HCT116 (cell line): Measurements from ENCODE around the gene IVD. TPM values are rescaled to one million over a fixed set of nuclear protein-coding genes. Genes with fewer than 3 reads are reported as not detected.
A peak's percentile ranks its signal among the peaks of the same experiment; 100 is the strongest.

Source experiments
- ATAC-seq: fragments of 200-7000 bp; cut with Tn5 transposase; 2 replicates; pipeline ENCODE4 v1.9.1; 2020; ENCODE audit warnings: mild to moderate bottlenecking, moderate library complexity
- Bru-seq: library from RNA; stranded (reverse); fragments of 400-500 nt; gene quantifications from one replicate; lab custom pipeline; 2021; lab: Mats Ljungman, UMichigan
- BruChase-seq, 2 experiments: library from RNA; stranded (reverse); fragments of 400-500 nt; gene quantifications; one replicate each; lab custom pipeline; 2021; lab: Mats Ljungman, UMichigan
- BruUV-seq: library from RNA; stranded (reverse); fragments of 400-500 nt; replicated peaks from 2 replicates; lab custom pipeline; 2021; lab: Mats Ljungman, UMichigan
- CTCF ChIA-PET: fragments of 300-600 bp; sonication (Branson Sonifier 250); formaldehyde crosslinking; loops from one replicate; lab custom pipeline; 2021; ENCODE audit warnings: antibody characterized with exemption; lab: Charles Lee
- POLR2A ChIA-PET: fragments of 300-600, 350-600 bp; sonication (Branson Sonifier 250); formaldehyde crosslinking; loops from one replicate; lab custom pipeline; 2021; ENCODE audit warnings: antibody characterized with exemption; lab: Charles Lee
- RAD21 ChIA-PET, 2 experiments: fragments of 300-600 bp; sonication (Branson Sonifier 250); formaldehyde crosslinking; loops; one replicate each; lab custom pipeline; 2023; ENCODE audit warnings: low total read pairs in 2 of 2; ENCODE audit not compliant: uncharacterized antibody in 2 of 2, unreplicated experiment in 2 of 2, low non-redundant PET in 1 of 2; lab: Charles Lee
- DNase-seq: peaks from one replicate; pipeline ENCODE4 v3.0.0-alpha.2; 2010; ENCODE audit warnings: low read depth, low spot score
- H2AFZ ChIP-seq: fragments of 200-600 bp; shearing (Covaris generic), sonication (generic); 2 replicates; pipeline ENCODE4 v1.6.1; 2017; ENCODE audit warnings: low read depth, mixed run types, mixed read lengths, antibody characterized with exemption, low read length; ENCODE audit not compliant: poor library complexity, severe bottlenecking
- H3K27ac ChIP-seq: 2 replicates; pipeline ENCODE4 v1.5.1; 2012; ENCODE audit warnings: low read depth, low read length
- H3K27me3 ChIP-seq: fragments of 200-600 bp; sonication (generic); 2 replicates; pipeline ENCODE4 v1.6.1; 2016; ENCODE audit warnings: mixed run types, low read length, mixed read lengths; ENCODE audit not compliant: insufficient read depth
- H3K36me3 ChIP-seq, 2 experiments: fragments of 200-500 bp in 1 of 2; fragments of 200-600 bp in 1 of 2; sonication (Bioruptor generic) in 1 of 2; sonication (generic) in 1 of 2; 2 replicates each; pipeline versions ENCODE4 v1.5.1 to v1.6.1; 2014 to 2016; ENCODE audit warnings: low read length in 2 of 2, inconsistent platforms in 1 of 2, mixed read lengths in 1 of 2, mixed run types in 1 of 2; ENCODE audit not compliant: insufficient read depth in 2 of 2, control insufficient read depth in 1 of 2
- H3K4me1 ChIP-seq, 2 experiments: fragments of 200-600 bp in 1 of 2; sonication (generic) in 1 of 2; 2 replicates each; pipeline versions ENCODE4 v1.5.1 to v1.6.1; 2012 to 2017; ENCODE audit warnings: low read length in 2 of 2, inconsistent platforms in 1 of 2, mild to moderate bottlenecking in 1 of 2, mixed read lengths in 1 of 2, mixed run types in 1 of 2, moderate library complexity in 1 of 2; ENCODE audit not compliant: insufficient read depth in 2 of 2, control insufficient read depth in 1 of 2
- H3K4me2 ChIP-seq: fragments of 200-600 bp; sonication (generic); 2 replicates; pipeline ENCODE4 v1.6.1; 2017; ENCODE audit warnings: mixed run types, low read length, mixed read lengths
- H3K4me3 ChIP-seq, 2 experiments: fragments of 200-600 bp in 1 of 2; sonication (generic) in 1 of 2; replicated peaks in 1 of 2; 2 replicates each; pipeline ENCODE4 v1.5.1; 2011 to 2016; ENCODE audit warnings: low read length in 2 of 2, control low read depth in 1 of 2, low read depth in 1 of 2, mild to moderate bottlenecking in 1 of 2, mixed read lengths in 1 of 2, mixed run types in 1 of 2
- H3K79me2 ChIP-seq: fragments of 200-600 bp; sonication (generic); 2 replicates; pipeline ENCODE4 v1.6.1; 2017; ENCODE audit warnings: mild to moderate bottlenecking, mixed run types, low read length, moderate library complexity, mixed read lengths; ENCODE audit not compliant: insufficient read depth
- H3K9ac ChIP-seq: fragments of 200-600 bp; sonication (generic); 2 replicates; pipeline ENCODE4 v1.6.1; 2016; ENCODE audit warnings: low read length, mixed read lengths
- H3K9me2 ChIP-seq: fragments of 200-600 bp; sonication (generic), shearing (Covaris generic); 2 replicates; pipeline ENCODE4 v1.6.1; 2017; ENCODE audit warnings: mixed run types, mild to moderate bottlenecking, moderate library complexity; ENCODE audit not compliant: insufficient read depth
- H3K9me3 ChIP-seq, 2 experiments: fragments of 200-500 bp in 1 of 2; fragments of 200-600 bp in 1 of 2; sonication (Bioruptor generic) in 1 of 2; sonication (generic) in 1 of 2; 2 replicates each; pipeline ENCODE4 v1.6.1; 2014 to 2017; ENCODE audit warnings: low read length in 2 of 2, mixed read lengths in 2 of 2, inconsistent platforms in 1 of 2, low read depth in 1 of 2, mild to moderate bottlenecking in 1 of 2, mixed run types in 1 of 2, moderate library complexity in 1 of 2; ENCODE audit not compliant: control insufficient read depth in 1 of 2, insufficient read depth in 1 of 2
- H4K20me1 ChIP-seq: fragments of 200-600 bp; sonication (generic), shearing (Covaris generic); 2 replicates; pipeline ENCODE4 v1.6.1; 2017; ENCODE audit warnings: mixed run types, mild to moderate bottlenecking, moderate library complexity; ENCODE audit not compliant: insufficient read depth
- CBX3 ChIP-seq: IDR thresholded peaks from 2 replicates; pipeline ENCODE4 v1.6.1; 2012; ENCODE audit warnings: low read depth
- EGR1 ChIP-seq: IDR thresholded peaks from 2 replicates; pipeline ENCODE4 v1.6.1; 2012; ENCODE audit warnings: low read depth
- EZH2 ChIP-seq: fragments of 200-600 bp; sonication (generic); IDR thresholded peaks from 2 replicates; pipeline ENCODE4 v1.6.1; 2017; ENCODE audit warnings: antibody characterized with exemption, mixed run types
- EZH2phosphoT487 ChIP-seq: fragments of 200-600 bp; IDR thresholded peaks from 2 replicates; pipeline ENCODE4 v1.6.1; 2018; ENCODE audit warnings: antibody characterized with exemption, borderline replicate concordance
- JUND ChIP-seq: IDR thresholded peaks from 2 replicates; pipeline ENCODE4 v1.6.1; 2012
- MAX ChIP-seq: IDR thresholded peaks from 2 replicates; pipeline ENCODE4 v1.6.1; 2012
- POLR2A ChIP-seq: IDR thresholded peaks from 2 replicates; pipeline ENCODE4 v1.7.0; 2011; ENCODE audit warnings: borderline replicate concordance; ENCODE audit not compliant: insufficient read depth, insufficient read length; ENCODE audit errors: extremely low read depth
- POLR2AphosphoS5 ChIP-seq: IDR thresholded peaks from 2 replicates; pipeline ENCODE4 v1.6.1; 2011; ENCODE audit warnings: mild to moderate bottlenecking, low read depth, low read length, moderate library complexity
- REST ChIP-seq: IDR thresholded peaks from 2 replicates; pipeline ENCODE4 v1.6.1; 2012; ENCODE audit warnings: low read depth
- SIN3A ChIP-seq: IDR thresholded peaks from 2 replicates; pipeline ENCODE4 v1.6.1; 2012; ENCODE audit warnings: low read depth
- SP1 ChIP-seq: IDR thresholded peaks from 2 replicates; pipeline ENCODE4 v1.6.1; 2012; ENCODE audit warnings: low read depth
- TCF7L2 ChIP-seq: IDR thresholded peaks from 2 replicates; pipeline ENCODE4 v1.7.0; 2011; ENCODE audit warnings: borderline replicate concordance, inconsistent platforms; ENCODE audit not compliant: insufficient read depth, insufficient read length; ENCODE audit errors: extremely low read depth
- YY1 ChIP-seq: IDR thresholded peaks from 2 replicates; pipeline ENCODE4 v1.6.1; 2011; ENCODE audit warnings: low read length, low read depth, moderate library complexity, mild to moderate bottlenecking; ENCODE audit not compliant: insufficient replicate concordance; ENCODE audit errors: extremely low read depth
- ZFX ChIP-seq: fragments of 450-650 bp; IDR thresholded peaks from 2 replicates; pipeline ENCODE4 v1.6.1; 2017
- ZNF274 ChIP-seq: fragments of 200-500 bp; sonication (Bioruptor generic); IDR thresholded peaks from 2 replicates; pipeline ENCODE4 v1.6.1; 2014; ENCODE audit warnings: mild to moderate bottlenecking, low read depth, low read length, inconsistent platforms
- intact Hi-C: fragments of 100-400 bp; cut with micrococcal nuclease; formaldehyde crosslinking; loops from 2 replicates; pipeline ENCODE4 v1.10.0; 2022
- long read RNA-seq: library from polyadenylated mRNA; unstranded; transcript quantifications from one replicate; pipeline ENCODE4 v2.0.0, GENCODE V29; 2021; ENCODE audit not compliant: unreplicated experiment
- polyA plus RNA-seq: library from polyadenylated mRNA; unstranded; fragments of >200 nt; gene quantifications from 2 replicates; pipeline ENCODE4 v1.2.1, GENCODE V29; 2012; ENCODE audit warnings: missing spikeins
- total RNA-seq: library from RNA; stranded (reverse); gene quantifications from one replicate; pipeline ENCODE4 v1.2.1, GENCODE V29; 2021; ENCODE audit not compliant: unreplicated experiment
- TF ChIP-seq, protein P1 (sequence below): IDR thresholded peaks from 2 replicates; pipeline ENCODE4 v1.6.1; 2012

The IVD gene
- 65.6 TPM for total RNA-seq
- polyA plus RNA-seq = 45.5 and 50.0 TPM in 2 replicates
- Bru-seq, nascent RNA = percentile 92 among the genes with signal in this experiment
- percentile 92 among the genes with signal in this experiment for BruChase-seq, experiment 1, labeled RNA remaining after a 6-hour chase
- percentile 95 among the genes with signal in this experiment for BruChase-seq, experiment 2, labeled RNA remaining after a 2-hour chase
- long read RNA-seq, transcript IVD-206 (12 exons, 1,809 nt) = major isoform, 10 of 51 reads
- long read RNA-seq, partial matches to known transcripts = 5 of 51 reads
- long read RNA-seq, other reads (novel, unspliced or antisense) = 36 of 51 reads

DNA sequence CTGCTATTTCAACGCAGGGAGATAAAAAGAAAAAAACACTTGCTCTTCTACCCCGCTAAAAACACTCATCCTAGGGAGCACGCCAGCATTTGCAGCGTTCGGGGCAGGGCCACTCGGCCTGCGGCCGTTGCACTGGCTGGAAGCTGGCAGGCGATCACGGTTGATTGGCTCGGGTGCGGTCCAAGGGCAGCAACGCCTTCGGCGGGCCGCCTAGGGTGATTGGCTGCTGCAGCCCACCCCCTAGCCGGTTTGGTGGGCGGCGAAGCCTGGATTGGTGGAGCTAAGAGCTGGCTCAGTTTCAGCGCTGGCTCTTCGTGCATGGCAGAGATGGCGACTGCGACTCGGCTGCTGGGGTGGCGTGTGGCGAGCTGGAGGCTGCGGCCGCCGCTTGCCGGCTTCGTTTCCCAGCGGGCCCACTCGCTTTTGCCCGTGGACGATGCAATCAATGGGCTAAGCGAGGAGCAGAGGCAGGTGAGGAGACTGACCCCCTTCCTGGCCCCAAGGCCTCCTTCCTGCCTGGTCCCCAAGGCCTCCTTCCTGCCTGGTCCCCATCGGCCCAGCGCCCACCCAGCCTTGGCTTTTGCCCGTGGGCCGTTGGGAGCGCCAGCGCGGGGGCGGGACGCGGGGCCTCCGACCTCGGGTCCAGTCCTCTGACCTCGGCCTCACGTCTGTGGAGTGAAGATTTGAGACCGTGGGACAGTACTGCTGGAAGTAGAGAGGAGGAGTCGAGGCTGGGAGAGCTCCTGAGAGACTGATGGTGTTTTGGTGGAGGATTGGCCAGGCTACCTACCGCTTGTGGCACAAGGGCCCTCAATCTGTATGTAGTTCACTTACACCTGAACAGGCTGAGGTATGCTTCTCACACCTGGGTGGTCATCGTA, at the start of gene IVD:
IVD (plus strand) TSS at position 295 of the 881 bp plus-strand sequence; CDS start at position 328, 33 bp downstream.
- ATAC-seq (peak; percentile 99), DNase-seq (peak; percentile 88)
- peak within 1 kb of the TSS; percentile 83 to 97 for H3K4me3 ChIP-seq
- intact Hi-C loops = no loop called here
- TF ChIP-seq REST (no peak), POLR2A (peak; percentile 65), TCF7L2 (no peak), CBX3 (no peak), ZNF274 (no peak), EZH2 (no peak), JUND (no peak), POLR2AphosphoS5 (peak; percentile 92), SIN3A (peak; percentile 41; the same call in 1 of the 2 replicates), YY1 (peak; percentile 81), SP1 (peak; percentile 90), ZFX (peak; percentile 93), MAX (peak; percentile 70), EGR1 (peak; percentile 70), EZH2phosphoT487 (no peak)
- TF ChIP-seq, protein P1, sequence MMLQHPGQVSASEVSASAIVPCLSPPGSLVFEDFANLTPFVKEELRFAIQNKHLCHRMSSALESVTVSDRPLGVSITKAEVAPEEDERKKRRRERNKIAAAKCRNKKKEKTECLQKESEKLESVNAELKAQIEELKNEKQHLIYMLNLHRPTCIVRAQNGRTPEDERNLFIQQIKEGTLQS = no peak
- no peaks in the 10 kb centered on the region for H3K9me2 ChIP-seq
- H3K36me3 ChIP-seq = peaks cover 15 to 18% of the 10 kb centered on the region in 2 experiments; a peak in 2 of 4 replicates
- H3K9ac ChIP-seq = peak within 1 kb of the TSS; percentile 97
- H3K27me3 ChIP-seq = no peaks in the 10 kb centered on the region
- H3K79me2 ChIP-seq = peaks cover 27% of the 10 kb centered on the region
- peak within 1 kb of the TSS; percentile 65 for H3K27ac ChIP-seq
- no peaks in the 10 kb centered on the region for H4K20me1 ChIP-seq
- POLR2A ChIA-PET = interaction anchor here (0.6 to 1.9 kb wide), 10 partner anchors 8 to 301 kb away, joined by 3 to 8 read pairs (median 4); partner anchors contain the start of gene KNSTRN
- RAD21 ChIA-PET = no interaction called here
- H2AFZ ChIP-seq = peak within 1 kb of the TSS; percentile 86
- H3K4me2 ChIP-seq = peak within 1 kb of the TSS; percentile 83
- BruUV-seq = no TSS peak
- H3K9me3 ChIP-seq = no peaks in the 10 kb centered on the region
- H3K4me1 ChIP-seq = peaks cover 4 to 16% of the 10 kb centered on the region in 2 experiments; a peak in 3 of 4 replicates
- CTCF ChIA-PET = interaction anchor here (1.0 to 2.1 kb wide), 3 partner anchors 16 to 67 kb away, joined by 3 to 12 read pairs (median 11); no protein-coding TSS in a partner anchor
